Measurements from ENCODE around the gene TRMT10B.
"Not testable (repeated sequence)": the region's sequence is repeated elsewhere in the genome, so short reads cannot be mapped to it uniquely, and the experiment has no call there.

Gene TRMT10B

DNA sequence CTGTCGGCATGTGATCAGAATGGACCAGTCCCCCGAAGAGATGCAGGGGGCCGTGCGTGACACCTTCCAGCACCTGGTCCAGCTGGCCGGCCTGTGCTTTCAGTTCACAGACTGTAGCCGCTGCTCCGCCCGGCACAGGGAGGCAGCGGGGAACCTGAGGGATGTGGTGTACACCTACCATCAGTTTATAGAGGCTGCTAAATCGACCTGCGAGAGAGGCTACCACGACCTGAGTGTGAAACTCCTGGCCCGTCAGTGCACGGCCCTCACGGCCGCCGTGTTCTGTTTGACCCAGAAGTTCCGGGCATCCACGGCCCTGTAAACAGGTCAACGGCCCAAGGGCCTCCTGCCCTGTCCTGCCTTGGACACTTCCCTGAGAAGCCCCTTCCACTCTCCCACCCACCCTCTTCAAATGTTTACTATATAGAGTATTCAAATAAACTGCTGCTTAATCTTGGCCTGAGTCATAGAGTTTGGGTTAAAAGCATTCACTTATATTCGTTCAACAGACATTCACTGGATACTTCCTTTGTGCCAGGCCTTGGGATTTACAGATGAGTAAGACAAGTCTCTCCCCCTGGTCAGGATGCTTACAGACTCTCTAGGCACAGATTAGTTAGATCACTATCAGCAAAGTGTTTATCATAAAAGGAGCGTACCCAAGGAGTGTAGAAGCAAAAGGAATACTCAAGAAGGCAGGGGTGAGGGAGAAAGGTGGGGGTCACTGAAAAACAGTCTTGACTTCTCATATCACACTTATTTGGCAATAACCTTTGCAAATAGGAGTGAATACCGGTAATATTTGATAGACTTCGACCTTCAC, 6.9 kb upstream of the TRMT10B start:
- TF ChIP-seq CTCF (IDR thresholded peaks at IDR 0.05; ENCODE audit: insufficient read depth, low read length, missing control alignments) = no peak
- DNase-seq (ENCODE audit: low read depth, low spot score) = peak; percentile 26
- ChIA-PET POLR2A (no interaction called here), CTCF (interaction anchor here (1.0 to 1.8 kb wide), 7 partner anchors 9 to 616 kb away, joined by 3 to 13 read pairs (median 5); no protein-coding TSS in a partner anchor)
- H3K4me3 ChIP-seq (ENCODE audit: low read depth, low read length) = no peak overlapping the region

DNA sequence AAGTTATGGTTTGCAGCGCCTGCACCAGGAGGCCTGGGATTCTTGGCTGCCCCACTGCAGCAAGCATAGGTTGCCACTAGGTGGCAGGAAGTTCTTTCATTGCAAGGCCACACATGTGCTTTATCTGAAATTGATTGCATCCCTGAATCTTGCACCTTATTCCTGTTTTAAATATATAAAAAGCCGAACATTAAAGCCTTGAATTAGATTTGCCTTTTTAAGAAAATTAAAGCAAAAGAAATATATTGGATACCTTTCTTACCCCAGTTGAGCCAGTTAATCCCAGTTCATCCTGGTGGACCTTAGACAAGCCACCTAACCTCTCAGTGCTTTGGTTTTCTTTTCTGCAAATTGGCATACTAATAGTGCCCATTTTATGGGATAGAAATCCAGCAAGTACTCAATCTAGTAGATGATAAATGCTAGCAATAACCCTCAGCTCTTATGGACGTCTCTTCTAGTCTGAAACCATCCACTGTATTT, 6.3 kb upstream of the TRMT10B start:
- peak; percentile 90 for TF ChIP-seq CTCF (IDR thresholded peaks at IDR 0.05; ENCODE audit: insufficient read depth, low read length, missing control alignments)
- ChIA-PET CTCF (interaction anchor here (1.1 to 2.8 kb wide), 7 partner anchors 9 to 614 kb away, joined by 4 to 13 read pairs (median 6); no protein-coding TSS in a partner anchor), POLR2A (no interaction called here)
- no peak for DNase-seq (ENCODE audit: low read depth, low spot score)
- no peak overlapping the region for H3K4me3 ChIP-seq (ENCODE audit: low read depth, low read length)

DNA sequence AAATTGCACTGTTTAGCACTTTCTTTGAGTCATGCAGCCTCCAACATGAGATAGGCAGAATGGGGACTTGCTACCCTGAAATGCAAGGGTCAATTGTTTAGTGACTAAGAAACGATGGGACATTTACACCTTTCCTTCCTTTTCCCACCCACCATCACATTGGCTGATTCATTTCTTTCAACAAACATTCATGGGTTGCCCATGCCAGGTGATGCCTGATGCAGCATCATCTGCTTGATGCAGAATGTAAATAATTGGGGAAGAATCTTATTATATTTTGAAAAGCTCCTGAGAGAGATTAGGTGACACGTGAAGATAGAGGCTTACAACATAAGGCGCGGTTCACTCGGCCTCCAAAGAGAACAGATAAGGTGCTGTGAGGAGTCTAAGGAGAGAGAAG, 4.5 kb upstream of the TRMT10B start:
- H3K4me3 ChIP-seq (ENCODE audit: low read depth, low read length) = no peak overlapping the region
- TF ChIP-seq CTCF (IDR thresholded peaks at IDR 0.05; ENCODE audit: insufficient read depth, low read length, missing control alignments) = no peak
- CTCF ChIA-PET = interaction anchor here (1.0 to 2.8 kb wide), 12 partner anchors 9 to 612 kb away, joined by 3 to 12 read pairs (median 5); partner anchors contain the start of gene DCAF10
- POLR2A ChIA-PET = no interaction called here
- no peak for DNase-seq (ENCODE audit: low read depth, low spot score)

- POLR2A ChIA-PET = no interaction called here
- CTCF ChIA-PET = no interaction called here
- no peak for DNase-seq (ENCODE audit: low read depth, low spot score)
- no peak overlapping the region for H3K4me3 ChIP-seq (ENCODE audit: low read depth, low read length)
- TF ChIP-seq CTCF (IDR thresholded peaks at IDR 0.05; ENCODE audit: insufficient read depth, low read length, missing control alignments) = no peak
Observed at GRCh38 chr9:37751186-37751585, 2.4 kb upstream of the TRMT10B start.

GRCh38 chr9:37751704-37752103, 1.9 kb upstream of the TRMT10B start:
- CTCF ChIA-PET = interaction anchor here (0.8 kb wide), 1 partner anchor 512 kb away, joined by 3 read pairs; no protein-coding TSS in a partner anchor
- H3K4me3 ChIP-seq (ENCODE audit: low read depth, low read length); POLR2A ChIA-PET; DNase-seq (ENCODE audit: low read depth, low spot score): not testable (repeated sequence)

DNA sequence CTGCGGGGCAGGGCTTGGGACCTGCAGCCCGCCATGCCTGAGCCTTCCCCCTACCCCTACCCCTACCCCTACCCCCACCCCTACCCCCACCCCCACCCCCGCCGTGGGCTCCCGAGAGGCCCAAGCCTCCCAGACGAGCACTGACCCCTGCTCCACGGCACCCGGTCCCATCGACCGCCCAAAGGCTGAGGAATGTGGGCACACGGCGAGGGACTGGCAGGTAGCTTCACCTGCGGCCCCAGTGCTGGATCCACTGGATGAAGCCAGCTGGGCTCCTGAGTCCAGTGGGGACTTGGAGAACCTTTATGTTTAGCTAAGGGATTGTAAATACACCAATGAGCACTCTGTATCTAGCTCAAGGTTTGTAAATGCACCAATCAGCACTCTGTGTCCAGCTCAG, 1.5 kb upstream of the TRMT10B start:
- H3K4me3 ChIP-seq (ENCODE audit: low read depth, low read length); POLR2A ChIA-PET; DNase-seq (ENCODE audit: low read depth, low spot score): not testable (repeated sequence)
- CTCF ChIA-PET = interaction anchor here (0.8 kb wide), 1 partner anchor 512 kb away, joined by 3 read pairs; no protein-coding TSS in a partner anchor

- no peak for DNase-seq (ENCODE audit: low read depth, low spot score)
- CTCF ChIA-PET = interaction anchor here (0.8 to 0.9 kb wide), 2 partner anchors 150 to 511 kb away, joined by 3 read pairs; no protein-coding TSS in a partner anchor
- H3K4me3 ChIP-seq (ENCODE audit: low read depth, low read length) = peak overlapping the region; percentile 79
- POLR2A ChIA-PET = no interaction called here
- no peak for TF ChIP-seq CTCF (IDR thresholded peaks at IDR 0.05; ENCODE audit: insufficient read depth, low read length, missing control alignments)
Observed at GRCh38 chr9:37752642-37753488, 740 bp upstream of the TRMT10B start.
